ENCODE results near the gene SAE1. TPM values are rescaled to one million over a fixed set of nuclear protein-coding genes. Genes with fewer than 3 reads are reported as not detected.

SAE1 gene
- total and polyA plus RNA-seq, 2 experiments from 2014 or later = 115 to 236 TPM

GRCh38 chr19:47158879-47159503, 28.4 kb downstream of the SAE1 start:
- peaks cover 23% of the 10 kb centered on the region; the same call in 1 of the 2 replicates for H4K20me1 ChIP-seq (replicated peaks; ENCODE audit: insufficient read depth)
- peaks cover 11% of the 10 kb centered on the region for H3K27me3 Mint-ChIP-seq (ENCODE audit: insufficient read depth, low read depth, poor library complexity)
- no peaks in the 10 kb centered on the region for H3K27me3 ChIP-seq (ENCODE audit: insufficient read depth)
- peaks cover 36% of the 10 kb centered on the region for H3K4me1 Mint-ChIP-seq
- DNase-seq (ENCODE audit: low spot score) (no peak), ATAC-seq (no peak)
- H3K36me3 ChIP-seq (ENCODE audit: insufficient read depth) = peaks cover 41% of the 10 kb centered on the region
- H3K9me3 Mint-ChIP-seq = no peaks in the 10 kb centered on the region; the same call in 2 of the 3 replicates
- peaks cover 71% of the 10 kb centered on the region for H3K79me2 ChIP-seq (replicated peaks; ENCODE audit: insufficient read depth)
- H3K27ac Mint-ChIP-seq = peak overlapping the region; percentile 98
- H3K4me3 ChIP-seq = no peak overlapping the region
- peak overlapping the region; percentile 98 for H3K27ac ChIP-seq (ENCODE audit: low read depth)
- H3K4me1 ChIP-seq (ENCODE audit: insufficient read depth) = peaks cover 35% of the 10 kb centered on the region
- H3K9me2 ChIP-seq (ENCODE audit: insufficient read depth) = no peaks in the 10 kb centered on the region
- peak overlapping the region; percentile 65; the same call in 1 of the 2 replicates for H3K4me2 ChIP-seq
- H3K36me3 Mint-ChIP-seq (ENCODE audit: low read depth) = peaks cover 81% of the 10 kb centered on the region
- peak overlapping the region; percentile 32; the same call in 1 of the 3 replicates for H3K4me3 Mint-ChIP-seq
- H2AFZ ChIP-seq = no peak overlapping the region
- H3F3A ChIP-seq (replicated peaks; ENCODE audit: low read depth) = peaks cover 31% of the 10 kb centered on the region
- TF ChIP-seq CTCF (conservative IDR thresholded peaks at IDR 0.05; ENCODE audit: low read depth in 2 of 2) (no peak), EZH2 (IDR thresholded peaks at IDR 0.05; ENCODE audit: low read depth, unreplicated experiment) (no peak), ZNF331 (CRISPR knock-in tag; IDR thresholded peaks at IDR 0.05; ENCODE audit: low read depth) (no peak), JUNB (IDR thresholded peaks at IDR 0.05; ENCODE audit: unreplicated experiment) (no peak), NANOG (IDR thresholded peaks at IDR 0.05; ENCODE audit: borderline replicate concordance) (no peak), POLR2AphosphoS5 (IDR thresholded peaks at IDR 0.05; ENCODE audit: low read depth) (no peak), STAT1 (IDR thresholded peaks at IDR 0.05; ENCODE audit: unreplicated experiment) (no peak), CREB1 (CRISPR knock-in tag; IDR thresholded peaks at IDR 0.05; ENCODE audit: low read depth) (no peak), EZH2phosphoT487 (IDR thresholded peaks at IDR 0.05; ENCODE audit: unreplicated experiment) (no peak), ZNF114 (CRISPR knock-in tag; IDR thresholded peaks at IDR 0.05) (no peak)
- TF ChIP-seq, protein P1, sequence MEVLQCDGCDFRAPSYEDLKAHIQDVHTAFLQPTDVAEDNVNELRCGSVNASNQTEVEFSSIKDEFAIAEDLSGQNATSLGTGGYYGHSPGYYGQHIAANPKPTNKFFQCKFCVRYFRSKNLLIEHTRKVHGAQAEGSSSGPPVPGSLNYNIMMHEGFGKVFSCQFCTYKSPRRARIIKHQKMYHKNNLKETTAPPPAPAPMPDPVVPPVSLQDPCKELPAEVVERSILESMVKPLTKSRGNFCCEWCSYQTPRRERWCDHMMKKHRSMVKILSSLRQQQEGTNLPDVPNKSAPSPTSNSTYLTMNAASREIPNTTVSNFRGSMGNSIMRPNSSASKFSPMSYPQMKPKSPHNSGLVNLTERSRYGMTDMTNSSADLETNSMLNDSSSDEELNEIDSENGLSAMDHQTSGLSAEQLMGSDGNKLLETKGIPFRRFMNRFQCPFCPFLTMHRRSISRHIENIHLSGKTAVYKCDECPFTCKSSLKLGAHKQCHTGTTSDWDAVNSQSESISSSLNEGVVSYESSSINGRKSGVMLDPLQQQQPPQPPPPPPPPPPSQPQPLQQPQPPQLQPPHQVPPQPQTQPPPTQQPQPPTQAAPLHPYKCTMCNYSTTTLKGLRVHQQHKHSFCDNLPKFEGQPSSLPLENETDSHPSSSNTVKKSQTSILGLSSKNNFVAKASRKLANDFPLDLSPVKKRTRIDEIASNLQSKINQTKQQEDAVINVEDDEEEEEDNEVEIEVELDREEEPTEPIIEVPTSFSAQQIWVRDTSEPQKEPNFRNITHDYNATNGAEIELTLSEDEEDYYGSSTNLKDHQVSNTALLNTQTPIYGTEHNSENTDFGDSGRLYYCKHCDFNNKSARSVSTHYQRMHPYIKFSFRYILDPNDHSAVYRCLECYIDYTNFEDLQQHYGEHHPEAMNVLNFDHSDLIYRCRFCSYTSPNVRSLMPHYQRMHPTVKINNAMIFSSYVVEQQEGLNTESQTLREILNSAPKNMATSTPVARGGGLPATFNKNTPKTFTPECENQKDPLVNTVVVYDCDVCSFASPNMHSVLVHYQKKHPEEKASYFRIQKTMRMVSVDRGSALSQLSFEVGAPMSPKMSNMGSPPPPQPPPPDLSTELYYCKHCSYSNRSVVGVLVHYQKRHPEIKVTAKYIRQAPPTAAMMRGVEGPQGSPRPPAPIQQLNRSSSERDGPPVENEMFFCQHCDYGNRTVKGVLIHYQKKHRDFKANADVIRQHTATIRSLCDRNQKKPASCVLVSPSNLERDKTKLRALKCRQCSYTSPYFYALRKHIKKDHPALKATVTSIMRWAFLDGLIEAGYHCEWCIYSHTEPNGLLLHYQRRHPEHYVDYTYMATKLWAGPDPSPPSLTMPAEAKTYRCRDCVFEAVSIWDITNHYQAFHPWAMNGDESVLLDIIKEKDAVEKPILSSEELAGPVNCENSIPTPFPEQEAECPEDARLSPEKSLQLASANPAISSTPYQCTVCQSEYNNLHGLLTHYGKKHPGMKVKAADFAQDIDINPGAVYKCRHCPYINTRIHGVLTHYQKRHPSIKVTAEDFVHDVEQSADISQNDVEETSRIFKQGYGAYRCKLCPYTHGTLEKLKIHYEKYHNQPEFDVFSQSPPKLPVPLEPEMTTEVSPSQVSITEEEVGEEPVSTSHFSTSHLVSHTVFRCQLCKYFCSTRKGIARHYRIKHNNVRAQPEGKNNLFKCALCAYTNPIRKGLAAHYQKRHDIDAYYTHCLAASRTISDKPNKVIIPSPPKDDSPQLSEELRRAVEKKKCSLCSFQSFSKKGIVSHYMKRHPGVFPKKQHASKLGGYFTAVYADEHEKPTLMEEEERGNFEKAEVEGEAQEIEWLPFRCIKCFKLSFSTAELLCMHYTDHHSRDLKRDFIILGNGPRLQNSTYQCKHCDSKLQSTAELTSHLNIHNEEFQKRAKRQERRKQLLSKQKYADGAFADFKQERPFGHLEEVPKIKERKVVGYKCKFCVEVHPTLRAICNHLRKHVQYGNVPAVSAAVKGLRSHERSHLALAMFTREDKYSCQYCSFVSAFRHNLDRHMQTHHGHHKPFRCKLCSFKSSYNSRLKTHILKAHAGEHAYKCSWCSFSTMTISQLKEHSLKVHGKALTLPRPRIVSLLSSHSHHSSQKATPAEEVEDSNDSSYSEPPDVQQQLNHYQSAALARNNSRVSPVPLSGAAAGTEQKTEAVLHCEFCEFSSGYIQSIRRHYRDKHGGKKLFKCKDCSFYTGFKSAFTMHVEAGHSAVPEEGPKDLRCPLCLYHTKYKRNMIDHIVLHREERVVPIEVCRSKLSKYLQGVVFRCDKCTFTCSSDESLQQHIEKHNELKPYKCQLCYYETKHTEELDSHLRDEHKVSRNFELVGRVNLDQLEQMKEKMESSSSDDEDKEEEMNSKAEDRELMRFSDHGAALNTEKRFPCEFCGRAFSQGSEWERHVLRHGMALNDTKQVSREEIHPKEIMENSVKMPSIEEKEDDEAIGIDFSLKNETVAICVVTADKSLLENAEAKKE (CRISPR knock-in tag; IDR thresholded peaks at IDR 0.05) = no peak
- TF ChIP-seq, protein P2, sequence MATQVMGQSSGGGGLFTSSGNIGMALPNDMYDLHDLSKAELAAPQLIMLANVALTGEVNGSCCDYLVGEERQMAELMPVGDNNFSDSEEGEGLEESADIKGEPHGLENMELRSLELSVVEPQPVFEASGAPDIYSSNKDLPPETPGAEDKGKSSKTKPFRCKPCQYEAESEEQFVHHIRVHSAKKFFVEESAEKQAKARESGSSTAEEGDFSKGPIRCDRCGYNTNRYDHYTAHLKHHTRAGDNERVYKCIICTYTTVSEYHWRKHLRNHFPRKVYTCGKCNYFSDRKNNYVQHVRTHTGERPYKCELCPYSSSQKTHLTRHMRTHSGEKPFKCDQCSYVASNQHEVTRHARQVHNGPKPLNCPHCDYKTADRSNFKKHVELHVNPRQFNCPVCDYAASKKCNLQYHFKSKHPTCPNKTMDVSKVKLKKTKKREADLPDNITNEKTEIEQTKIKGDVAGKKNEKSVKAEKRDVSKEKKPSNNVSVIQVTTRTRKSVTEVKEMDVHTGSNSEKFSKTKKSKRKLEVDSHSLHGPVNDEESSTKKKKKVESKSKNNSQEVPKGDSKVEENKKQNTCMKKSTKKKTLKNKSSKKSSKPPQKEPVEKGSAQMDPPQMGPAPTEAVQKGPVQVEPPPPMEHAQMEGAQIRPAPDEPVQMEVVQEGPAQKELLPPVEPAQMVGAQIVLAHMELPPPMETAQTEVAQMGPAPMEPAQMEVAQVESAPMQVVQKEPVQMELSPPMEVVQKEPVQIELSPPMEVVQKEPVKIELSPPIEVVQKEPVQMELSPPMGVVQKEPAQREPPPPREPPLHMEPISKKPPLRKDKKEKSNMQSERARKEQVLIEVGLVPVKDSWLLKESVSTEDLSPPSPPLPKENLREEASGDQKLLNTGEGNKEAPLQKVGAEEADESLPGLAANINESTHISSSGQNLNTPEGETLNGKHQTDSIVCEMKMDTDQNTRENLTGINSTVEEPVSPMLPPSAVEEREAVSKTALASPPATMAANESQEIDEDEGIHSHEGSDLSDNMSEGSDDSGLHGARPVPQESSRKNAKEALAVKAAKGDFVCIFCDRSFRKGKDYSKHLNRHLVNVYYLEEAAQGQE (IDR thresholded peaks at IDR 0.05; ENCODE audit: unreplicated experiment) = no peak
- TF ChIP-seq, protein P3, sequence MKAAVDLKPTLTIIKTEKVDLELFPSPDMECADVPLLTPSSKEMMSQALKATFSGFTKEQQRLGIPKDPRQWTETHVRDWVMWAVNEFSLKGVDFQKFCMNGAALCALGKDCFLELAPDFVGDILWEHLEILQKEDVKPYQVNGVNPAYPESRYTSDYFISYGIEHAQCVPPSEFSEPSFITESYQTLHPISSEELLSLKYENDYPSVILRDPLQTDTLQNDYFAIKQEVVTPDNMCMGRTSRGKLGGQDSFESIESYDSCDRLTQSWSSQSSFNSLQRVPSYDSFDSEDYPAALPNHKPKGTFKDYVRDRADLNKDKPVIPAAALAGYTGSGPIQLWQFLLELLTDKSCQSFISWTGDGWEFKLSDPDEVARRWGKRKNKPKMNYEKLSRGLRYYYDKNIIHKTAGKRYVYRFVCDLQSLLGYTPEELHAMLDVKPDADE (IDR thresholded peaks at IDR 0.05) = no peak

All from GM23338 (cell line).